ENCODE data around the gene MAEA.

The MAEA gene

DNA sequence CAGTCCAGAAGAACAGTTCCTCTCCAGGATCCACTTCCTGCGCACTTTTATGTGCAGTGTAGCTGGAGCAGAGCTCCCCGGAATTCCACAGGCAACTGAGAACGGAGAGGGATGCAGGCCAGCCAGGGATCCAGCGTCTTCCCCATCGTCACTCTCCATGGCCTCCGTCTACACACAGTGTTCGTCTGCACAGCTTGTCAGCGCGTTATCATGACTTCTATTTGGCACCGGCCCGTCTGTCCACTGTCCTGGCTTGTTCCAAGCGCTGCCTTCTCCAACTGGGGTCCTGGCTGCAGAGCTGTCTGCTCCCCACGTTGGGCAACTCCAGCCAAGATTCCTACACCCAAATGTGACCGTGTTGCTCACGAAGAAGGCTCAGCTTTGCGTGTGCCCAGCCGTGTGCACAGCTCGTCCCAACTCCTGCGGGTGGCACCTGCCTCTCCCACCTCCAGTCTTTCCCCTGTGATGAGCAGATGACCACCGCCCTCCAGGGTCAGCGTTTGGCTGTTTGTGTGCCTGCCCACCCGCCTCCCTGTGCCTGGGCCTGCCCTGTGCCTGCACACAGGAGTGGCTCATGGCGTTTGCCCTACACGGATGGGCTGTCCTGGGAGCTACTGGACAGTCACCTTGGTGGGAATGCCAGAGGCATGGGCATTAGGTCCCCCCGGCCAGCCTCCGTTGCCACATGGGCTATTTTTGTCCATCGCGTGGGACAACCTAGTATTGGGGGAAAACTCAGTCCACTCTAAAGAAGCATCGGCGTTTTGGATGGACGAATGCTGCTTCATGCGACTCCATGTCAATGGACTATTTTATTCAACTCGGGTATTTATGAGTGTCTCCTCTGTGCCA lies 38.5 kb upstream of the MAEA start:
- DNase-seq (ENCODE audit: low read depth), result no peak
- TF ChIP-seq, protein P1, sequence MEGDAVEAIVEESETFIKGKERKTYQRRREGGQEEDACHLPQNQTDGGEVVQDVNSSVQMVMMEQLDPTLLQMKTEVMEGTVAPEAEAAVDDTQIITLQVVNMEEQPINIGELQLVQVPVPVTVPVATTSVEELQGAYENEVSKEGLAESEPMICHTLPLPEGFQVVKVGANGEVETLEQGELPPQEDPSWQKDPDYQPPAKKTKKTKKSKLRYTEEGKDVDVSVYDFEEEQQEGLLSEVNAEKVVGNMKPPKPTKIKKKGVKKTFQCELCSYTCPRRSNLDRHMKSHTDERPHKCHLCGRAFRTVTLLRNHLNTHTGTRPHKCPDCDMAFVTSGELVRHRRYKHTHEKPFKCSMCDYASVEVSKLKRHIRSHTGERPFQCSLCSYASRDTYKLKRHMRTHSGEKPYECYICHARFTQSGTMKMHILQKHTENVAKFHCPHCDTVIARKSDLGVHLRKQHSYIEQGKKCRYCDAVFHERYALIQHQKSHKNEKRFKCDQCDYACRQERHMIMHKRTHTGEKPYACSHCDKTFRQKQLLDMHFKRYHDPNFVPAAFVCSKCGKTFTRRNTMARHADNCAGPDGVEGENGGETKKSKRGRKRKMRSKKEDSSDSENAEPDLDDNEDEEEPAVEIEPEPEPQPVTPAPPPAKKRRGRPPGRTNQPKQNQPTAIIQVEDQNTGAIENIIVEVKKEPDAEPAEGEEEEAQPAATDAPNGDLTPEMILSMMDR (IDR thresholded peaks at IDR 0.05; ENCODE audit: insufficient read depth, low read depth, low read length, missing control alignments), result no peak
- no peak overlapping the region for H3K4me3 ChIP-seq (ENCODE audit: low read length)

DNA sequence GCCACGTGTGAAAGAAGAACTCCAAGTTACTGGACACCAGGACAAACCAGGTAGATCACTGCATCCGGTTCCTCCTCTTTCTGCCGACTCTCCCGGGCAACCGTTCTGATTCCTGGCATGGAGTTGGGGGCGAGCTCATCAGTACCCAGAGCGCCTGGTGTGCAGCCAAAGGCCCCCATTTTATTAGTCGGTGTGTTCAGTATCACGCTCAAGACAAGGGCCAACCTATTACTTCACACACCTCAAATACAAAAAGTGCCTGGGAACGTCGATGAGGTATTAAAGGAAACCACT lies 38.0 kb upstream of the MAEA start:
- TF ChIP-seq, protein P1 (IDR thresholded peaks at IDR 0.05; ENCODE audit: insufficient read depth, low read depth, low read length, missing control alignments), result no peak
- DNase-seq (ENCODE audit: low read depth), result no peak
- no peak overlapping the region for H3K4me3 ChIP-seq (ENCODE audit: low read length)

DNA sequence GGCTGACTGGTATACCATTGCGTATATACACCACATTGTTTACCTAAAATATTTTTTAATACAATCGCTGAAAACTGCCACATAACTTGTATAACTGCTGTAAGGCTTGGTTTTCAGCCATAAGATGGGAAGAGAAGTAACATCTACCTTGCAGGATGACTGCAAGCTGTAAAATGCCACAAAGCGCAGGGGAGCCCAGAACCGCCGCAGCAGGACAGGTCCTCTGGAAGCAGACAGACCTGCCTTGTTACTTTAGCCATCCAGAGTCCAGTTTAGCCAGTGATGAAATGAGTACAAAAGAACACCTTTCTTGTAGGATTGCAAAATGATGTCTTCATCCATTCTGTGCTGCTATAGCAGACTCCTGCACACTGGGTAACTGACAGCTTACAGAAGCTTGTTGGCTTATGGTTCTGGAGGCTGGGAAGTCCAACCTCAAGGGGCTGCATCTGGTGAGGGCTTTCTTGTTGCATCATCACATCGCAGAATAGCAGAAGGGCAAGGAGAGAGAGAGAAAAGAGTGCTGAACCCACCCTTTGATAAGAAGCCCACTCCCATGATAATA lies 36.7 kb upstream of the MAEA start:
- TF ChIP-seq, protein P1 (IDR thresholded peaks at IDR 0.05; ENCODE audit: insufficient read depth, low read depth, low read length, missing control alignments), result no peak
- no peak for DNase-seq (ENCODE audit: low read depth)
- no peak overlapping the region for H3K4me3 ChIP-seq (ENCODE audit: low read length)

DNA sequence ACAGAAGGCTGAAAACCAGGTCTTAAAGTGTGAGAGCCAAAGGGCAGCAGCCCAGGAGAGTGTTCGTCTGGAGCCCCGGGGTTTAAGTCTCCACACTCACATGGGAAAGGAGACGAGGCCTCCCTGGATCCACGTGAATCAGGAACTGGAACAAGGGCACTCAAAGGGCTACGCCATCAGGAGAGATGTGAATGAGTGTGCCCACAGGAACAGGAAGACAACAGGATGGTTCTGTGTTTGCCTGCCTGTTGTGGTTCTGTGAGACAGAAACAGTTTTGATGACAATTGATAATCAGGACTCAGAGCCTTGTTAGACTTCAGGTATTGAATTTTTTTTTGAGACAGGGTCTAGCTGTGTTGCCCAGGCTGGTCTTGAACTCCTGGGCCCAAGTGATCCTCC lies 35.9 kb upstream of the MAEA start:
- TF ChIP-seq, protein P1 (IDR thresholded peaks at IDR 0.05; ENCODE audit: insufficient read depth, low read depth, low read length, missing control alignments), result no peak
- H3K4me3 ChIP-seq (ENCODE audit: low read length), result no peak overlapping the region
- DNase-seq (ENCODE audit: low read depth), result no peak

DNA sequence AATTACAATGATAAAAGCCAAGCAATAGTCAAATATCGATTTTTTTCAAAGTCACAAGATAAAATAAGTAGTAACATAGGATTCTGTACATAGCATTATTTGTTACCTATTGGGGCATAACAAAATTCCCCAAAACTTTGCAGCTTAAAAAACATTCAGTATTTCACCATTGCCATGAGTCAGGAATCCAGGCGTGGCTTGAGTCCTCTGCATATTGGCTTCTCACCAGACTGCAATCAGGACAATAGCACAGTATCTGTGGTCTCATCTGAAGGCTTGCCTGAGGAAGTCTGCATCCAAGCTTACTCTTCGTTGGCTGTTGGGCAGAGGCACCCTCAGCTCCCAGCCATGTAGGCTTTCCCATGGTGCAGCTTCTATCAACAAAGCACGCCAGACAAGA lies 34.5 kb upstream of the MAEA start:
- DNase-seq (ENCODE audit: low read depth), result peak; percentile 50
- TF ChIP-seq, protein P1 (IDR thresholded peaks at IDR 0.05; ENCODE audit: insufficient read depth, low read depth, low read length, missing control alignments), result no peak
- H3K4me3 ChIP-seq (ENCODE audit: low read length), result no peak overlapping the region

DNA sequence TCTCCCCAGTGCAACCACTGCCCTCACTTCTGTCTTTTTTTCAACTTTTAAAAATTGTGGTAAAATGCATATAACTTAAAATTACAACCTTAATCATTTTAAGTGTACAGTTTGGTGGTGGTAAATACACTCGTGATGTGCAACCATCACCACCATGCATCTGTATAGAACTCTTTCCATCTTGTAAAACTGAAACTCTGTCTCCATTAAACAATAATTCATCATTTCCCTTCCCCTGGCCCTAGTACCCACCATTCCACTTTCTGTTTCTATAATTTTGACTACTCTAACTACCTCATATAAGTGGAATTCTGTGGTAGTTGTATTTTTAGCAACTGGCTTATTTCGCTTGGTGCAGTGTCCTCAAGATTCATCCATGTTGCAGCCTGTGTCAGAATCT lies 34.0 kb upstream of the MAEA start:
- DNase-seq (ENCODE audit: low read depth), result no peak
- no peak overlapping the region for H3K4me3 ChIP-seq (ENCODE audit: low read length)
- TF ChIP-seq, protein P1 (IDR thresholded peaks at IDR 0.05; ENCODE audit: insufficient read depth, low read depth, low read length, missing control alignments), result no peak

DNA sequence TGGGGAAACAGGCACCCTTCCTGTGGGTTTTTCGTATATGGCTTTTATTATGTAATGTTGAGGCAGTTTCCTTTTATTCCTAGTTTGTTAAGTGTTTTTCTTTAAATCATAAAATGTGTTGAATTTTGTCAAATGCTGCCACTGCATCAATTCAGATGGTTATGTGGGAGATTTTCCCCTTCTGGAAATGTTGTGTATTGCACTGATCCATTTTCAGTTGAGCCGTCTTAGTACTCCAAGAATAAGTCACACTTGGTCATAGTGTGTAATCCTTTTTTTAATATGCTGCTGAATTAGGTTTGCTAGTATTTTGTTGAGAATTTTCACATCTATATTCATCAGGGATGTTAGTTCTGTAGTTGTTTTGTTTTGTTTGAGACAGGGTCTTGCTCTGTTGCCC lies 31.2 kb upstream of the MAEA start:
- no peak overlapping the region for H3K4me3 ChIP-seq (ENCODE audit: low read length)
- TF ChIP-seq, protein P1 (IDR thresholded peaks at IDR 0.05; ENCODE audit: insufficient read depth, low read depth, low read length, missing control alignments), result no peak
- no peak for DNase-seq (ENCODE audit: low read depth)

Measured in epithelial cell of esophagus (primary cell).